Measurements from ENCODE around the gene SOAT1.
"Not testable (repeated sequence)": the region's sequence is repeated elsewhere in the genome, so short reads cannot be mapped to it uniquely, and the experiment has no call there.

Gene SOAT1

GRCh38 chr1:179372160-179372559 lies 78.6 kb downstream of the SOAT1 start:
- ChIA-PET CTCF (no interaction called here), POLR2A (ENCODE audit: low non-redundant PET) (no interaction called here)
- no peak overlapping the region for H3K27ac ChIP-seq
- TF ChIP-seq, protein P1, sequence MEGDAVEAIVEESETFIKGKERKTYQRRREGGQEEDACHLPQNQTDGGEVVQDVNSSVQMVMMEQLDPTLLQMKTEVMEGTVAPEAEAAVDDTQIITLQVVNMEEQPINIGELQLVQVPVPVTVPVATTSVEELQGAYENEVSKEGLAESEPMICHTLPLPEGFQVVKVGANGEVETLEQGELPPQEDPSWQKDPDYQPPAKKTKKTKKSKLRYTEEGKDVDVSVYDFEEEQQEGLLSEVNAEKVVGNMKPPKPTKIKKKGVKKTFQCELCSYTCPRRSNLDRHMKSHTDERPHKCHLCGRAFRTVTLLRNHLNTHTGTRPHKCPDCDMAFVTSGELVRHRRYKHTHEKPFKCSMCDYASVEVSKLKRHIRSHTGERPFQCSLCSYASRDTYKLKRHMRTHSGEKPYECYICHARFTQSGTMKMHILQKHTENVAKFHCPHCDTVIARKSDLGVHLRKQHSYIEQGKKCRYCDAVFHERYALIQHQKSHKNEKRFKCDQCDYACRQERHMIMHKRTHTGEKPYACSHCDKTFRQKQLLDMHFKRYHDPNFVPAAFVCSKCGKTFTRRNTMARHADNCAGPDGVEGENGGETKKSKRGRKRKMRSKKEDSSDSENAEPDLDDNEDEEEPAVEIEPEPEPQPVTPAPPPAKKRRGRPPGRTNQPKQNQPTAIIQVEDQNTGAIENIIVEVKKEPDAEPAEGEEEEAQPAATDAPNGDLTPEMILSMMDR (conservative IDR thresholded peaks at IDR 0.05; ENCODE audit: low read depth), result no peak
- DNase-seq (ENCODE audit: low spot score), result no peak

GRCh38 chr1:179376223-179376622 lies 82.6 kb downstream of the SOAT1 start:
- TF ChIP-seq, protein P1 (conservative IDR thresholded peaks at IDR 0.05; ENCODE audit: low read depth), result no peak
- no peak overlapping the region for H3K27ac ChIP-seq
- POLR2A ChIA-PET (ENCODE audit: low non-redundant PET), result no interaction called here
- DNase-seq (ENCODE audit: low spot score), result no peak
- CTCF ChIA-PET, result no interaction called here

- DNase-seq (ENCODE audit: low spot score), result no peak
- no peak overlapping the region for H3K27ac ChIP-seq
- TF ChIP-seq, protein P1 (conservative IDR thresholded peaks at IDR 0.05; ENCODE audit: low read depth), result no peak
- ChIA-PET POLR2A (ENCODE audit: low non-redundant PET) (no interaction called here), CTCF (no interaction called here)
These were observed 86.7 kb downstream of the SOAT1 start for GRCh38 chr1:179380299-179380698.

- DNase-seq (ENCODE audit: low spot score), result no peak
- ChIA-PET CTCF (interaction anchor here (0.6 kb wide), 1 partner anchor 322 kb away, joined by 4 read pairs; no protein-coding TSS in a partner anchor), POLR2A (ENCODE audit: low non-redundant PET) (no interaction called here)
- TF ChIP-seq, protein P1 (conservative IDR thresholded peaks at IDR 0.05; ENCODE audit: low read depth), result no peak
- H3K27ac ChIP-seq, result no peak overlapping the region
These were observed 90.4 kb downstream of the SOAT1 start for GRCh38 chr1:179384027-179384426.

- H3K27ac ChIP-seq, result no peak overlapping the region
- TF ChIP-seq, protein P1 (conservative IDR thresholded peaks at IDR 0.05; ENCODE audit: low read depth), result no peak
- ChIA-PET CTCF (no interaction called here), POLR2A (ENCODE audit: low non-redundant PET) (no interaction called here)
- no peak for DNase-seq (ENCODE audit: low spot score)
These were observed 91.9 kb downstream of the SOAT1 start for GRCh38 chr1:179385510-179385909.

- CTCF ChIA-PET, result no interaction called here
- no peak for DNase-seq (ENCODE audit: low spot score)
- no peak overlapping the region for H3K27ac ChIP-seq
- POLR2A ChIA-PET (ENCODE audit: low non-redundant PET), result no interaction called here
- TF ChIP-seq, protein P1 (conservative IDR thresholded peaks at IDR 0.05; ENCODE audit: low read depth), result no peak
These were observed 100.1 kb downstream of the SOAT1 start for GRCh38 chr1:179393721-179394120.

DNA sequence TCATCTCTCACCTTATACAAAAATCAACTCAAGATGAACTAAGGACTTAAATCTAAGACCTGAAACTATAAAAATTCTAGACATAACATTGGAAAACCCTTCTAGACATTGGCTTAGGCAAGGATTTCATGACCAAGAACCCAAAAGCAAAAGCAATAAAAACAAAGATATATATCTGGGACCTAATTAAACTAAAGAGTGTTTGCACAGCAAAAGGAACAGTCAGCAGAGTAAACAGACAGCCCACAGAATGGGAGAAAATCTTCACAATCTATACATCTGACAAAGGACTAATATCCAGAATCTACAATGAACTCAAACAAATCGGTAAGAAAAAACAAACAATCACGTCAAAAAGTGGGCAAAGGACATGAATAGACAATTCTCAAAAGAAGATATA lies 105.8 kb downstream of the SOAT1 start:
- CTCF ChIA-PET; H3K27ac ChIP-seq; DNase-seq (ENCODE audit: low spot score); POLR2A ChIA-PET (ENCODE audit: low non-redundant PET): not testable (repeated sequence)

All from RWPE1 (cell line).